Common myeloid progenitor, CD34-positive (primary cell): ENCODE results near the gene ANTXR2.
A peak's percentile ranks its signal among the peaks of the same experiment; 100 is the strongest.
"Not testable (repeated sequence)": the region's sequence is repeated elsewhere in the genome, so short reads cannot be mapped to it uniquely, and the experiment has no call there.

Experiments used
- CTCF ChIA-PET: fragments of 350-600 bp; sonication (Branson Sonifier 250); formaldehyde crosslinking; loops from one replicate; lab custom pipeline; 2021; ENCODE audit warnings: antibody characterized with exemption; lab: Charles Lee
- POLR2A ChIA-PET: fragments of 350-600 bp; sonication (Branson Sonifier 250); formaldehyde crosslinking; loops from one replicate; lab custom pipeline; 2021; ENCODE audit warnings: antibody characterized with exemption; lab: Charles Lee
- DNase-seq, 3 donors: peaks; one replicate each; pipeline versions ENCODE4 v3.0.0 to v3.0.0-alpha.2; 2013
- H3K27ac ChIP-seq, 2 experiments: 1 replicate in 1 of 2; 2 replicates in 1 of 2; pipeline ENCODE4 v1.7.0; 2013; ENCODE audit warnings: inconsistent platforms in 2 of 2, low read length in 2 of 2, mild to moderate bottlenecking in 2 of 2, low read depth in 1 of 2, moderate library complexity in 1 of 2; ENCODE audit not compliant: severe bottlenecking in 2 of 2, insufficient read depth in 1 of 2, poor library complexity in 1 of 2
- H3K27me3 ChIP-seq, 5 experiments: replicated peaks in 2 of 5; 1 replicate in 3 of 5; 2 replicates in 2 of 5; pipeline versions ENCODE4 v1.6.1 to v1.7.0; 2013; ENCODE audit warnings: low read length in 4 of 5, mild to moderate bottlenecking in 2 of 5, moderate library complexity in 2 of 5, inconsistent platforms in 1 of 5; ENCODE audit not compliant: insufficient read depth in 5 of 5, control insufficient read depth in 4 of 5
- H3K36me3 ChIP-seq, 4 experiments: 1 replicate in 2 of 4; 2 replicates in 2 of 4; pipeline versions ENCODE4 v1.6.1 to v1.7.0; 2013; ENCODE audit warnings: low read length in 3 of 4, control low read depth in 1 of 4, mild to moderate bottlenecking in 1 of 4; ENCODE audit not compliant: control insufficient read depth in 4 of 4, insufficient read depth in 4 of 4
- H3K4me1 ChIP-seq, 4 experiments: 1 replicate in 3 of 4; 2 replicates in 1 of 4; pipeline versions ENCODE4 v1.6.1 to v1.7.1; 2013; ENCODE audit warnings: low read length in 3 of 4, mild to moderate bottlenecking in 3 of 4, control low read depth in 1 of 4, inconsistent platforms in 1 of 4, moderate library complexity in 1 of 4; ENCODE audit not compliant: control insufficient read depth in 4 of 4, insufficient read depth in 4 of 4; ENCODE audit errors: control extremely low read depth in 1 of 4
- H3K4me3 ChIP-seq, 7 experiments: 1 replicate in 4 of 7; 2 replicates in 3 of 7; pipeline versions ENCODE4 v1.5.1 to v1.7.0; 2013; ENCODE audit warnings: mild to moderate bottlenecking in 7 of 7, low read length in 6 of 7, moderate library complexity in 6 of 7, inconsistent platforms in 2 of 7, low read depth in 2 of 7, control low read depth in 1 of 7; ENCODE audit not compliant: insufficient read depth in 4 of 7, control insufficient read depth in 1 of 7; ENCODE audit errors: extremely low read depth in 1 of 7
- H3K9me3 ChIP-seq, 5 experiments: 1 replicate in 4 of 5; 2 replicates in 1 of 5; pipeline versions ENCODE4 v1.6.1 to v1.7.1; 2013; ENCODE audit warnings: low read length in 4 of 5, mild to moderate bottlenecking in 2 of 5, inconsistent platforms in 1 of 5, low read depth in 1 of 5, moderate library complexity in 1 of 5; ENCODE audit not compliant: control insufficient read depth in 4 of 5, insufficient read depth in 2 of 5; ENCODE audit errors: control extremely low read depth in 1 of 5
- WGBS: methylation state at CpG from one replicate; pipeline ENCODE4 v1.1.5; 2013; ENCODE audit not compliant: insufficient coverage; 5-methylcytosine and 5-hydroxymethylcytosine counted together

The ANTXR2 gene

GRCh38 chr4:80006935-80007744, 65.9 kb downstream of the ANTXR2 start:
- ChIA-PET POLR2A (no interaction called here), CTCF (interaction anchor here (1.4 kb wide), 1 partner anchor 10 kb away, joined by 4 read pairs; no protein-coding TSS in a partner anchor)
- Histone ChIP-seq H3K36me3 (peaks cover 3 to 58% (median 13%) of the 10 kb centered on the region in 4 experiments), H3K27ac (peak overlapping the region in 1 of 2 experiments; percentile 19), H3K4me3 (peak overlapping the region in 2 of 7 experiments; percentile 17 to 45), H3K27me3 (no peaks in the 10 kb centered on the region), H3K9me3 (peaks cover 2 to 12% (median 5%) of the 10 kb centered on the region in 5 experiments), H3K4me1 (peaks cover 10 to 25% (median 18%) of the 10 kb centered on the region in 4 experiments)
- WGBS: 50% methylated on average over 3 of the region's 5 CpGs
- DNase-seq: peak; percentile 13 to 67 (median 46)

GRCh38 chr4:80005863-80006262, 67.2 kb downstream of the ANTXR2 start:
- peaks cover 2 to 12% (median 5%) of the 10 kb centered on the region in 5 experiments for H3K9me3 ChIP-seq
- no peak overlapping the region for H3K4me3 ChIP-seq
- ChIA-PET CTCF (no interaction called here), POLR2A (no interaction called here)
- H3K27ac ChIP-seq: peak overlapping the region in 1 of 2 experiments; percentile 46
- H3K27me3 ChIP-seq: no peaks in the 10 kb centered on the region
- WGBS: 100% methylated on average over 1 of the region's 3 CpGs
- peak in 1 of 3 donors; percentile 50 for DNase-seq
- peaks cover 2 to 53% (median 13%) of the 10 kb centered on the region in 4 experiments for H3K36me3 ChIP-seq
- peaks cover 10 to 25% (median 18%) of the 10 kb centered on the region in 4 experiments for H3K4me1 ChIP-seq

GRCh38 chr4:80004319-80004718, 68.7 kb downstream of the ANTXR2 start:
- CTCF ChIA-PET: interaction anchor here (1.0 kb wide), 1 partner anchor 13 kb away, joined by 4 read pairs; no protein-coding TSS in a partner anchor

GRCh38 chr4:80002559-80002958, 70.5 kb downstream of the ANTXR2 start:
- H3K27ac ChIP-seq, POLR2A ChIA-PET, DNase-seq, H3K4me3 ChIP-seq, H3K27me3 ChIP-seq, CTCF ChIA-PET: not testable (repeated sequence)
- Histone ChIP-seq H3K36me3 (peaks cover 5 to 33% (median 9%) of the 10 kb centered on the region in 4 experiments), H3K9me3 (peaks cover 2 to 14% (median 5%) of the 10 kb centered on the region in 5 experiments), H3K4me1 (peaks cover 18 to 26% (median 20%) of the 10 kb centered on the region in 4 experiments)
- WGBS: no CpG with 5 or more reads among the region's 1 CpG

More at GRCh38 chr4:80004319-80004718, 68.7 kb downstream of the ANTXR2 start:
- POLR2A ChIA-PET: no interaction called here
- Histone ChIP-seq H3K9me3 (peaks cover 2 to 14% (median 5%) of the 10 kb centered on the region in 5 experiments), H3K4me1 (peaks cover 10 to 21% (median 15%) of the 10 kb centered on the region in 4 experiments), H3K27ac (no peak overlapping the region), H3K27me3 (no peaks in the 10 kb centered on the region), H3K4me3 (no peak overlapping the region), H3K36me3 (peaks cover 2 to 49% (median 11%) of the 10 kb centered on the region in 4 experiments)
- DNase-seq: no peak

- CTCF ChIA-PET, H3K27me3 ChIP-seq: not testable (repeated sequence)
Observed at GRCh38 chr4:79999048-79999447, 74.0 kb downstream of the ANTXR2 start.

GRCh38 chr4:79998201-79998600, 74.8 kb downstream of the ANTXR2 start:
- DNase-seq: no peak
- POLR2A ChIA-PET: no interaction called here
- Histone ChIP-seq H3K27ac (no peak overlapping the region), H3K4me3 (no peak overlapping the region), H3K9me3 (peaks cover 0 to 2% (median 0%) of the 10 kb centered on the region in 5 experiments), H3K27me3 (no peaks in the 10 kb centered on the region), H3K4me1 (peaks cover 0 to 21% (median 15%) of the 10 kb centered on the region in 4 experiments), H3K36me3 (peaks cover 0 to 15% (median 2%) of the 10 kb centered on the region in 4 experiments)
- CTCF ChIA-PET: no interaction called here
- 89% methylated on average over 1 of the region's 1 CpG for WGBS

More at GRCh38 chr4:79999048-79999447, 74.0 kb downstream of the ANTXR2 start:
- H3K9me3 ChIP-seq, POLR2A ChIA-PET, H3K4me3 ChIP-seq: not testable (repeated sequence)
- peak in 1 of 3 donors; percentile 21 for DNase-seq
- WGBS: 93% methylated on average over 2 of the region's 3 CpGs
- H3K4me1 ChIP-seq: peaks cover 0 to 21% (median 15%) of the 10 kb centered on the region in 4 experiments
- H3K36me3 ChIP-seq: peaks cover 0 to 21% (median 3%) of the 10 kb centered on the region in 4 experiments
- peak overlapping the region in 1 of 2 experiments; percentile 5 for H3K27ac ChIP-seq

- H3K36me3 ChIP-seq: peaks cover 0 to 17% (median 2%) of the 10 kb centered on the region in 4 experiments
- peaks cover 0 to 2% (median 0%) of the 10 kb centered on the region in 5 experiments for H3K9me3 ChIP-seq
- no peak for DNase-seq
- no peak overlapping the region for H3K27ac ChIP-seq
- H3K27me3 ChIP-seq: no peaks in the 10 kb centered on the region
- CTCF ChIA-PET: no interaction called here
- H3K4me3 ChIP-seq: no peak overlapping the region
- peaks cover 0 to 21% (median 15%) of the 10 kb centered on the region in 4 experiments for H3K4me1 ChIP-seq
- 100% methylated on average over 2 of the region's 2 CpGs for WGBS
- POLR2A ChIA-PET: no interaction called here
Observed at GRCh38 chr4:79996851-79997250, 76.2 kb downstream of the ANTXR2 start.
